ENCODE data around the gene RTTN.
"Not testable (repeated sequence)": the region's sequence is repeated elsewhere in the genome, so short reads cannot be mapped to it uniquely, and the experiment has no call there.

Gene RTTN, protein sequence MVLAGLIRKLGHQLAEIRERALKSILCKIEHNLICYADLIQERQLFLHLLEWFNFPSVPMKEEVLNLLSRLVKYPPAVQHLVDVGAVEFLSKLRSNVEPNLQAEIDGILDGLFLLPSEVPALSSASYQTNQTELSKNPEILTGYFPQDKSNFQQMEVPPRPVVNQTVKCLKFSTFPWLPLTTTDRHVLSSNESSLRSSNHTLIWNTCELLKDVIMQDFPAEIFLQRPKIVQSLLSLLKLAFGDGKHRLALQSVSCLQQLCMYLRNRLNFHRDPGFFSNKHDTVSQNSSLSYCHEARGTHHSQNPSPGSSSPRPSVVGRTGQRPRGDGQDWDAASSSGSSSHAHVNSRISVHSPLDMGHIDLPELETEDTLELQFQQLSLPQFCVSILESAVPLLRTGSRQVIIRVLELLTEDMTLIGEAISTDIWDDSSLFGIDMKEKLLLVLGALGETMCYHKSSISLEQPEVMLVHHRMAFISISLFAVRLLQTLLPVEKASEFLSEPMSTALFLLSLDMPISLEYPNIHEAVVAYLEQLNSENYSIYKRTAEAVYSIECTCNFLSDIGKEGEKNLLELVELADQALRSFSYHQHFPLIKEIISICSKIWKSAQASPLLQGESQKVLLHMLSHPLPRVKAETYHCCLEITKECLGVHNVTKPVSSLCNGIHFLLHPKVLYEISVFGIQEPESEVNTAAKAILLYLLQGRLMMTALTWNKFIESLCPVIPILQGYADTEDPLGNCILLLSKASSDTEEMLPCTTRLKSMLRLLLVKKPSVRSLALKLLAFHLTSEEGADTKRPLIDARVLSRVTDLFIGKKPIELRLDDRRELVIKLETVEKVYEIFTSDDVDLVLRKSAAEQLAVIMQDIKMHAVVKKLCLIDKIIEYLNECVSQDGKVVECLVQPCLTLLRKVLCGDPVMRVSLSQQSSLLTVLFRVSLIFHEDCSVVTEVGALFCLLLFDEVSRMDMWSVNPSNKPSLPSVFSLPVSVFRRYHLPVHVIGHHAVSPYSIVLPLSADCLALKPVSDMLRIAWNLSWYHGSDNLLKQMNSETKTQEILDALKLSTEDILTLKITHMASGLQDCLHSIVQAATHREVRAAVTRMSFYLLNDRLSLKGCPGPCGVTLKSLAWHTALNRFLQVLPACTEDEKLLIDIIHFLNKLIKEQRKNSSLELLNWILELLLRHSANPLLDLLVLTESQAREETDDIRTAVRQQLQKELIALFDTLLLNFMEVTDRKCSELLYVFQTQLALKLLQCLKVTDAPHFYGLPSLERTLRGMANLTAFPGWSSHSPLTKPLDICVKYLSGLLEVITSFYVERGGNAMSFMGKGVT (N-terminal part only)

DNA sequence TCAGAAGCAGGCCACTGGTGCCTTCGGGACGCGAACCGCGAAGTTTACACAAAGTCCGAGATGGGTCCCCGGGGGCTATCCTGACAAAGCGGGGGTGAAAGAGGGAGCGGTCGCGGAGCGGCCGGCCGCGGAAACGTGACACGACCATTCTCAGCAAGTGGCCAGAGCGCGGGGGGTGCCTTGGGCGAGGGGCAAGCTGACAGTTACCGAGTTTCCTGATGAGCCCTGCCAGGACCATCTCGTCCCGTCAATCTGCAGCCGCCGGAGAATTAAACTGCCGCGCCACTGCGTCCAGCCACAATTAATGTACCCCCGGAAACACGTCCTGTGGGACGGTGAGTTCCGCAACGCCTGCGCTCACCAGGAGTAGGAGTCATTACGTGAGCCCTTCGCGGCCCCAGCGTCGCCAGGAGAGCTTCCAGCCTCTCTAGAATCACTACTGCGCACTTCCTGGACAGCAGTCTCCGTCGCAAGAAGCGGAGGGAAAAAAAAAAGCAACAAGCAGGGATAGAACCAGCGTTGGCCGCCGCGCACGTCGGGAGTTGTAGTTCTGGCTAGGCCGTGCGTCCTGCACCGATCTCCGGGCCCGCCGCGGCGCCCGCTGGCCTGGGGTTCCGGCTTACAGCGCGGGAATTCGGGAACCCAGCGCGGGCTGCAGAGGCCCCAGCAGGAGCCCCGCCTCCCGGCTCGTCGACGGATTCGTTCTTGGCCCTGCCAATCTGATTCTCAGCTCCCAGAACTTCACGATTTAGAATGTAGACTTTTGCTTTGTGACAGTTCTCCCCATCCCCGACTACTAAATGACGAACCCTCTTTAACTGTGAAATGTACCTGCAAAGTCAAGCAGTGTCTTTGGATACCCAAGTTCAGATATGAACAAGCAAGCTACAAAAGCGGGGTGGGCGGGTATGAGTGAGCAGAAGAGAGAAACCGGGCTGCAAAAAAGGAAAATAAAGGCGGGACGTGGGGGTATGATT lies at the start of gene RTTN:
RTTN (minus strand) TSS at position 267 of the 977 bp plus-strand sequence; CDS start at position 238, 29 bp downstream.
- peak; percentile 86 for DNase-seq (ENCODE audit: low read depth)

DNA sequence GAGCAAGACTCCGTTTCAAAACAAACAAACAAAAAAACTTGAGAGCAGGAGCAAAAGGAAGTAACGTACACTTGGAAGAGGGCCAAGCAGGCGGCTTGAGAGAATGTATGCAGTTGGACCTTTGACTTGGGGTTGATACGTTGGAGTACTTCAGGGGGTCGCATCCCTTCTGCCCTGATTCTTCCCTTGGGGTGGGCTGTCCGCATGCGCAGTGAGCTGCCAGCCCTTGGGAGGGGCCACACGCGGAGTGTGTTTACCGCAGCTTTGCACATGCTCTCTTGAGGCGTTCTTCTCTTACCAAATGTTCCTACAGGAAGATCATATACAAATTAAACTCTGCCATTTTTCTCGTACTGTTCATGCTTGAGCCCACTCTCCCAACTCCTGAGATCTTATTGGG lies 45.3 kb upstream of the RTTN start:
- DNase-seq (ENCODE audit: low read depth): no peak

DNA sequence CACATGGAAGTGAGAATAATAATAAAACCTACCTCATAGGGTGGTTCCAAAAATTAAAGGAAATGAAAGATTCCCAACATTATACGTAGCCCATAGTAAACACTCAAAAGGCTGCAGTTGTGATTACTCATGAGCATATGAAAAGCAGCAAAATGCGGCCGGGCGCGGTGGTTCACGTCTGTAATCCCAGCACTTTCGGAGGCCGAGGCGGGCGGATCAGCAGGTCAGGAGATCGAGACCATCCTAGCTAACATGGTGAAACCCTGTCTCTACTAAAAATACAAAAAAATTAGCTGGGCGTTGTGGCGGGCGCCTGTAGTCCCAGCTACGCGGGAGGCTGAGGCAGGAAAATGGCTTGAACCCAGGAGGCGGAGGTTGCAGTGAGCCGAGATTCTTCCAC lies 44.4 kb upstream of the RTTN start:
- DNase-seq (ENCODE audit: low read depth): not testable (repeated sequence)

DNA sequence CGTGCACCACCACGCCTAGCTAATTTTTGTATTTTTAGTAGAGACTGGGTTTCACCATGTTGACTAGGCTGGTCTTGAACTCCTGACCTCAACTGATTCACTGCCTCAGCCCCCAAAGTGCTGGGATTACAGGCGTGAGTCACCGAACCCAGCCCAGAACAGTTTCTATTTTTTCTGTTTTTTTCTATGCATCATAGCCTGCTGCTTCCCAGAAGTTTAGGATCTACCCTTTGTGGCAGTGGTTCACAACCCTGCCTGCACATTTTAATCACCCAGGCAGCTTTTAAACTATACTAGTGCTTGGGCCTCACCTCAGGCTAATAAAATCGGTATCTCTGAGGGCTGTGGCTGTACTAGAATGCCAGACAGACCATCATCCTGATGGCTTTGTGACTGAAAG lies 43.6 kb upstream of the RTTN start:
- no peak for DNase-seq (ENCODE audit: low read depth)

DNA sequence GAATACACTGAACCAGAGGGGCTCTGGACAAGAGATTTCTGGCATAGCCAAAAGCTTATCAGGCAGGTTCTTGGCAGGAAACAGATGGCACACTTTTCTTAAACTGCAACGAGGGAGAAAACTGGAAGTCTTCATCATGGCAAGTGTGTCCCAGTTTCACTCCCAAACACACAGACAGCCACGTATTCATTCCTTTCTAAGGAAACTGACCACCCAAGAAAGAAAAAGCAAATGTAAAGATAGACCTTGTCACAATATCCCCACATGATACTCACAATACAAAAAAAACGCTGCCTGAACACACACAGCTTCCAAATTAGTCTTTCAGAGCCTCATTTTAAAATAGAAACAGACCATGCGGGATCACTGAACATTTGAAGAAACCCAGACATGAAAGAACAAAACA lies 40.6 kb upstream of the RTTN start:
- DNase-seq (ENCODE audit: low read depth): no peak

DNA sequence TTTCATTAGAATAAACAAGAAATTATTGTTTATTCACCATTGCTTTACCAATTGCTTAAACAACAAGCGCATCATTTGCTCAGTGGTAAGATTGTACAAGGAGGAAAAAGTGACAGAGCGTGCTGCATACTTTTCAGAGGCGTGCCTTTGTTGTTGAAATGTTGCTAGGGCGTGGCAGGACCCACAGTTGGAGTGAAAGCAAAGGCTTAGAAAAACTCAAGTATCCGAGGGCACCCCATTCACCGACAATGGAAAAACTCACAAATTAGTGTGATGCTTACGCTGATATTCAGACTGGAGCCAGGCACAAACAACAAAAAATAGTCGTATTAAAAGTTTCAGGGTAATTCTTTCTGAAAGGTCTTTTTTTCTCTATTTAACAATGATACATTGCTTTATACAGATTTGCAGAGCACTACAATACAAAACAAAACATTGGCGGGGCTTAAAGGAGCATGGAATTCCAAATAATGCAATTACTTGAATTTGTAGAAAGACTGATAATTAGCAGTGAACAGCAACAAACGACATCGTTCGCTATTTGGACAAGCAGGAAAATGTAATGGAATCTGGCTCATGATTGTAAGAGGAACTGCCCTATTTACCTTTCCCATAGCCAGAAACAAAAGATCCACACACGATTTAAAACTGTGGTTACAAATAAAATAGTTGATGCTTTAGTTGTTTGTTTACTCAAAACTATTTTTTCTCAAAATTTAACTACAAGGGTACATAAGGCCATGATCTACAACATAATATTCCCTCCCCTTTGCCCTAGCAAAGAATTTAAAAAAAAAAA lies 37.8 kb upstream of the RTTN start:
- no peak for DNase-seq (ENCODE audit: low read depth)

DNA sequence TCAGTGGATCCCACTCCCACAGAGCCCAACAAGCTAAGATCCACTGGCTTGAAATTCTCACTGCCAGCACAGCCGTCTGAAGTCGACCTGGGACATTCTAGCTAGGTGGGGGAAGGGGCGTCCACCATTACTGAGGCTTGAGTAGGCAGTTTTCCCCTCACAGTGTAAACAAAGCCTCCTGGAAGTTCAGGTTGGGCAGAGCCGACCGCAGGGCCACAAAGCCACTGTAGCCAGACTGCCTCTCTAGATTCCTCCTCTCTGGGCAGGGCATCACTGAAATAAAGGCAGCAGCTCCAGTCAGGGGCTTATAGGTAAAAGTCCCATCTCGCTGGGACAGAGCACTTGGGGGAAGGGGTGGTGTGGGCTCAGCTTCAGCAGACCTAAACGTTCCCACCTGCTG lies 31.4 kb upstream of the RTTN start:
- not testable (repeated sequence) for DNase-seq (ENCODE audit: low read depth)

DNA sequence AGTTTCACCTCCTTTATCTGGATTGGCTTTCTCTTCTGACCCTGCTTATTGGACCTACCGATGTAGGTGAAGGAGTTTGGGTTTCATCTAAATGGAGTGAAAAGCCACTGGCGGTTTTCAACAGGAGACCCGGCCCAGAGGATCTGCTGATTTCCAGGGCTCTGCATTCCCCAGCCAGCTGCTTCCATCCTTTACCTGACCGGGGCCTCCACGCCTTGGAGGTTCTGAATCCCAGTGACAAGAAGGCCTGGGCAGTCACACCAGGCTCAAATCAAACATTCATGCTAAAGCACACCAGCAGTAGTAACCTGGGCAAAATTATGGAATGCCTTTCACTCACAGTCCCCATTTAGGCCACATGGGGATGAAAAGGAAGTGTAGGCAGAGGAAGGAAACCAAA lies 30.0 kb upstream of the RTTN start:
- DNase-seq (ENCODE audit: low read depth): no peak

DNA sequence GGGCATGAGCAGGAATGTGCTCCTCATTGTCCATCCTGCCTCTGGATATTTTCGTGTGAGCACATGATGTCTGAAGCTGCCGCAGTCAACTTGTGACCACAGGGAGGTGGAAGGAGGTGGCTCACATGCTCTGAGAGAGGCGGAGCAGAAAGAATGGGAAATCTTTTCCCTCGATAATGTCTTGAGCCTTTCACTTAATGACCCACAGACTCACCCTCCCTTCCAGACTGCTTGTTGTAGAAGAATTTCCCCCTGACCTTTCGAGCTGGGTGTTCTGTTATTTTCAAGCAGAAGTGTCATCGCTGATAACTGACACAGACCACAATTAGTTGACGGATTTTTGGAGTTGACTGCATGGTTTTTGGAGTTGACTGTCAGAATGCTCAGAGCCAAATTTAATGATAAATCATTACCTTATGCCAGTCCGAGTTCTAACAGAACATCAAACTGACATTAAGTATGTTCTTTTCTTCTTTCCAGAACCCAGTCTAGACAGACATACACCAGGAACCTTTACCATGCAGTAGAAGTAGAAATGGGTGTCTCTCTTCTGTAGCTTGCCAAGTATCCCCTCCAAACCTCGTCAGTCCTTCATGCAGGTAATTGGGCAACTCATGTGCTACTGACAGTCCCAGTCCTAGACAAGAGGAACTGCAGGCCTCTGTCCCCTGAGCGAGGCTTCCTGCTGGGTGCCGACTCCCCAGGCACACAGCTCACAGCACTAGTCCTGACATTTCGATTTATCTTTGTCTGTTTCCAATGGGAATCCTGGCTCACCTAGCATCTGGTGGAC lies 29.4 kb upstream of the RTTN start:
- no peak for DNase-seq (ENCODE audit: low read depth)

DNA sequence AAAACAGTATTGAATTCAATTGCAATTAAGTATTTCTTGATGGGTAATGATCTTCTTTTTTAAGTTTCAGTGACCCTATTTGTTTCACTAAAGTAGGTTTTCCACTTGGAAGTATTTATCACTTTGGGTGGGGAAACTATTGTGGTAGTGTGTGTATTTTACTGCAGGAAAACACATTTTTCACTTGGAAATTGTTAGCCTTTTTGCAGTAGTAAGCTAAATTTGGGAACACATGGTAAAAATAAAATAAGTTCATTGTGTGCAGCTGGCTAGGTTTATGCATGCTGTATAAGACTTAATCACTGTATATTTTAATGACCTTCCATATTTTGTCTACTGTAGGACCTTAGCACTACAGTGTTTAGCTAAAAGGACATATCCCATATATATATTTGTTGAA lies 28.5 kb upstream of the RTTN start:
- DNase-seq (ENCODE audit: low read depth): no peak

DNA sequence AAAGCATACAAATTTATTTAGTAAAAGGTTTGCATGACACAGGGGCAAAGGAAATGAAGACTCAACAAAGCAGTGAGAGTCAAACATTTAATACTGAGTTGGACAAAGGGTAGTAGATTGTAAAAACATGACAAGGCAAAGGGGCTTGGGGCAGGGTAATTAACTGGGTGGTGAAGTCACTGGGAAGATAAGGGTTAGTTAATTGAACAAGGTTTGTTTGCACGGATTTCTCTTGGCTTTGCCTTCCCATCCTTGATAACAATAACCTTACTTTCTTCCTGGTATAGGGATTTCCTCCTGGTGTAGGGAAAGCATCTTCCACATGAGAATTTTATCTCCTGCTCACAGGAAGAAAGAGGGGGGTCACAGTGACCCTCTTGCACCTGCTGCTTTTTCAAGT lies 26.8 kb upstream of the RTTN start:
- no peak for DNase-seq (ENCODE audit: low read depth)

DNA sequence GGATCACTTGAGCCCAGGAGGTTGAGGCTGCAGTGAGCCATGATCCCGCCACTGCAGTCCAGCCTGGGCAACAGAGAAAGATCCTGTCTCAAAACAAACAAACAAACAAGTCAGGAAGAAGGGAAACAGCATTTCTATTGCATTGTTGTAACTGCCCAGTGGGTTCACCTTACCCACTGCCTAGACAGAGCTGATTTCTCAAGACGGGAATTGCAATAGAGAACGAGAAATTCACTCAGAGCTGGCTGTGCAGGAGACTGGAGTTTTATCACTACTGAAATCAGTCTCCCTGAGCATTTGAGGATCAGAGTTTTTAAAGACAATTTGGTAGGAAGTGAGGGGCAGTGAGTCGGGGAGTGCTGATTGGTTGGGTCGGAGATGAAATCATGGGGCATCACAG lies 24.2 kb upstream of the RTTN start:
- no peak for DNase-seq (ENCODE audit: low read depth)

DNA sequence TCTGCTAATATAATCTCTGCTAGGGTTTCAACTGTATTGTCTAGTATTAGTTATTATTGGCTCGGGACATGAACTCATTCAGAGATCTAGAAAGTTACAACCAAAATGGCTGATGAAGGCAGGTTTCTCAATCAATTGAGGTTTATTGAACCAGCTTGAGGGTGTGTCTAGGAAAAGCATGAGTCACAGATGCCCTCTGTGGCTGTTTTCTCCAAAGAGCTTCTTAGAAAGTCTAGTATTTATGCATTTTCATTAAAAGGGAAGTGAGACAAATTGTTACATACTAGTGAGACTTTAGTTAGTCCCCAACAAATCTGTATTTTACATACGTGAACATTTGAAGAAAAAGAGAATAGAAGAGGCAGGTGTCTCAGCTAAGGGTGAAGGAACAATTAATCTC lies 23.0 kb upstream of the RTTN start:
- no peak for DNase-seq (ENCODE audit: low read depth)

DNA sequence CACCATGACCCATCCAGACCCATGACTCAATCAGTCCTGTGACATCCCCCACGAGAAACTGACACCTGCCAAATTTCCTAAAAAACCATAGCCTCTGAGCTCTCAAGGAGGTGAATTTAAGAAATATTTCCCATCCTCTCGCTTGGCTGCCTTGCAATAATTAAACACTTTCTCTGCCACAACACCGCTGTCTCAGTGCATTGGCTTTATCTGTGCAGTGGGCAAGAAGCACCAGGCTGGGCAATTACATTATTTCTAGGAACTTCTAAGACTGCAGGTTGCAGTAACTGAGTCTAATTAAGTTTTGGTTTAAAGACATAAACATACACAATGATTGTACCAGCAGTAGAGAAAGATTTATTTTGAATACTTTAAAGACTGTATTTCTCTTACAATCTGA lies 22.0 kb upstream of the RTTN start:
- DNase-seq (ENCODE audit: low read depth): no peak

DNA sequence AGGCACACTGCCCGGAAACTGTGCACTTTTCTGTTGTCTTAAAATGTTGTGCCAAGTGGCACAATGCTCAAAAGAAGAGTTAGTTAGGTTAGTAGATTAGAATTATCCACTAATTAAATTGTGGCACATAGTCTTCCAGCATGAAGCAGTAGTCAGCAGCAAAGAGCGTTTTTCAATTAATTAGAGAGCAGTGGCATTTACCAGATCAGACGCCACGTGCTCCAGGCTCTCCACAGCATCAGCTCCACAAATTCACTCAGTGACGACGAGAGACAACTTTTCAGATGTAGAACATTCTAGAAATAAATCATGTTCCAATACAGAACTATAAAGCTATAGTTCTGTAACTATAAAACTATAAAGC lies 16.4 kb upstream of the RTTN start:
- no peak for DNase-seq (ENCODE audit: low read depth)

DNA sequence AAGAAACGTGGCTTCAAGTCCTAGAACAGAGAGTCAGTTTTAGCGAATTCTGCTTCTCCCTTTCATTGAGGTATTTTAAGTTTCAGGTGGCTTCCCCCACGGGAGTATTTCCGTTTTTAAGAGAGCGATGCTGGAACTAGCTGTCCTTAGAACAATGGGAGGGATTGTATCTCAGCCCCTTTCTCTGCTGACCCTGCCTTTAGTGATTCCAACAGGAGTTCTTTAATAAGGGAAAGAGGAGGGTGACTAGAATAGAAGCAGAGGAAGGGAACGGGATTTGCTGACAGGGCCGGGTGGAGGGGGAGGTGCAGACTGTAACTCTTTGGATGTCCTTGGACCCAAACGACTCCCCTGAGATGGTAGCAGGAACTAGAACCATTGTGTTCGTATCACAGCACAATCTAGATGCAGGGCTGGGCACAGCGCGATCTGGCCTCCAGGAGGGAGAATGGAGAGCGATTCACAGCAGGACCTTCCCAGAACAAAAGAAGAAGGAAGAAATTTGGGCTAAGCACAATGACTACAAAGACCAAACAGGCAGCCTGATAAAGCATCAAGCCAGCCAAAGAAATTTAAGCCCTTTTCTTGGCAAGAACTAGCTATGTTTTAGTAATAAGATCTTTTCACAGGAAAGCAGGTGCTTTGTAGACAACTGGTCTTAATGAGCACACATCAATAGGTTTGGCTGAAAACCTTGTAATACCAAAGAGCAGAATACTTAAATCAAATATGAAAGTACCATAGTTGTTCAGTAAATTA lies 15.8 kb upstream of the RTTN start:
- DNase-seq (ENCODE audit: low read depth): no peak

DNA sequence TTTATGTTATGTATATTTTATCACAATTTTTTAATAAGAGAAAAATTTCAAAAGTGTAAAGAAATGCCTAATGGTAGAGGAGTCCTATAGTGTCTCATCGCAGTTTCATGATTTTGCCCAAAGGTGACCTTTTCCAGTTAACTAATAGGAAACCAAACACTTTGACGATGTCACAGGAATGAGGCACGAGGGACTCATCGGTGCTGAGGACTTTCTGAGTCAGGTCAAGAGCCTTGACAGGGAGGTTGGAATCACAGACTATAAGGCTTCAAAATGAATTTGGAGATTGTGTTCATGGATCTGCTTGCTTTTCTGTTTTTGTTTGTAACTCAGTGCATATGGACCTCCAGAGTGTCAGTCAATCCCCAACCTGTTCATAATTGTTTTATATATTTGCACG lies 15.1 kb upstream of the RTTN start:
- DNase-seq (ENCODE audit: low read depth): no peak

DNA sequence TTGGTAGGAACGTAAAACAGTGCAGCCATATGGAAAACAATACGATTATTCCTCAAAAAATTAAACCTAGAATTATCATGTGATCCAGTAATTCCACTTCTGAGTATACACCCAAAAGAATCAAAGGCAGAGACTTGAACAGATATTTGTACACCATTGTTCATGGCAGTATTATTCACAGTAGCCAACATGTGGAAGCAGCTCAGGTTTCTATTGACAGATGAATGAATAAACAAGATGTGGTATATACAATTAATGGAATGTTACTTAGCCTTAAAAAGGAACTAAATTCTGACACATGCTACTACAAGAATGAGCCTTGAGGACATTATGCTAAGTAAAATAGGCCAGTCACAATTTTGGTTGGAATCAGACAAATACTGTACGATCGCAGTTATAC lies 14.2 kb upstream of the RTTN start:
- DNase-seq (ENCODE audit: low read depth): no peak

DNA sequence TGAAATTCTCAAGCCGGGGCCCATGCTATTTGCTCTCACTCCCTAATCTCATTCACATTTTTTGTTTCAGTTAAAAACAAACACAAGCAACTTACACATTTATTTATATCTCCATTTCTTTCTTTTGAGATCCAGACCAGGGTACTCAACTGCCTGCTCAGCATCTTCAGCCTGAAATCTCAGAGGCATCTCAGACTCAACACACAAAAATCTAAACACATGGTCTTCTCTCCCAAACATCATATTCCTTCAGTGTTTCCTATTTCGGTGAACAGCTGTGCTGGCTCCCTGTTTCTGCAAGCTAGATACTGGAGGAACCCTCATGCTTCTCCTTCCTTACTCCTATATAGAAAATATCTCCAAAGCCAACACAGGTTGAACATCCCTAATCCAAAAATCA lies 11.3 kb upstream of the RTTN start:
- no peak for DNase-seq (ENCODE audit: low read depth)
